Gastrocnemius medialis (tissue), 4 donors: ENCODE results near the gene AGPAT3. TPM values are rescaled to one million over a fixed set of nuclear protein-coding genes. Genes with fewer than 3 reads are reported as not detected.

Experiments used
- ATAC-seq, 2 donors: fragments of 150-250 bp; one replicate each; pipeline ENCODE4 v1.9.1; 2016
- DNase-seq, 2 donors: peaks; one replicate each; pipeline ENCODE4 v3.0.0-alpha.2; 2019
- H3K27ac ChIP-seq, 4 donors: fragments of 200-600 bp; sonication (generic); 1 replicate in 1 of 4; 2 replicates in 3 of 4; pipeline ENCODE4 v1.5.1; 2016 to 2018; ENCODE audit warnings: mild to moderate bottlenecking in 2 of 4, moderate library complexity in 1 of 4
- H3K27me3 ChIP-seq, 3 donors: fragments of 200-600 bp; sonication (generic) in 2 of 3; 1 replicate in 1 of 3; 2 replicates in 2 of 3; pipeline versions ENCODE4 v1.5.1 to v1.6.0; 2016 to 2019; ENCODE audit warnings: mild to moderate bottlenecking in 1 of 3, moderate library complexity in 1 of 3
- H3K36me3 ChIP-seq, 2 donors: fragments of 200-600 bp; sonication (generic) in 1 of 2; one replicate each; pipeline ENCODE4 v1.5.1; 2017 to 2018
- H3K4me1 ChIP-seq, 2 donors: fragments of 200-600 bp; sonication (generic) in 1 of 2; one replicate each; pipeline ENCODE4 v1.5.1; 2016 to 2017; ENCODE audit warnings: mild to moderate bottlenecking in 2 of 2
- H3K4me3 ChIP-seq, 4 donors: fragments of 200-600 bp; sonication (generic) in 3 of 4; 1 replicate in 1 of 4; 2 replicates in 3 of 4; pipeline ENCODE4 v1.5.1; 2016 to 2019; ENCODE audit warnings: mild to moderate bottlenecking in 2 of 4
- H3K9me3 ChIP-seq, 3 donors: fragments of 200-600 bp; sonication (generic) in 2 of 3; 1 replicate in 1 of 3; 2 replicates in 2 of 3; pipeline ENCODE4 v1.5.1; 2016 to 2019
- CTCF ChIP-seq, 5 experiments: fragments of 450-650 bp in 3 of 5; fragments of 200-600 bp in 2 of 5; sonication (generic) in 2 of 5; IDR thresholded peaks in 4 of 5; conservative IDR thresholded peaks in 1 of 5; 1 replicate in 4 of 5; 2 replicates in 1 of 5; pipeline ENCODE4 v1.5.1; 2016 to 2019; ENCODE audit warnings: antibody characterized with exemption in 5 of 5, mild to moderate bottlenecking in 3 of 5, moderate library complexity in 3 of 5
- POLR2A ChIP-seq, 2 donors: fragments of 450-650 bp; IDR thresholded peaks; one replicate each; pipeline ENCODE4 v1.6.1; 2017; ENCODE audit warnings: antibody characterized with exemption in 2 of 2, mild to moderate bottlenecking in 2 of 2, moderate library complexity in 2 of 2
- in situ Hi-C, 4 donors: fragments of 200-750 bp; cut with MboI; loops; one replicate each; pipeline versions ENCODE4 v1.15.0 to v1.8.0; 2017; ENCODE audit warnings: low sequenced_read_pairs in 4 of 4
- intact Hi-C: fragments of 100-400 bp; cut with DNase I; formaldehyde crosslinking; loops from one replicate; pipeline ENCODE4 v1.15.1; 2023; ENCODE audit warnings: low total_unique reads
- total RNA-seq, 4 donors: library from RNA; depleted of rRNA; stranded (reverse); fragments of >200 nt; gene quantifications; one replicate each; pipeline versions ENCODE4 v1.1.0 to v1.2.3, GENCODE V29; 2016

AGPAT3 gene
- total RNA-seq, 4 donors from 2014 or later, result 44.2 to 102 (median 59.3) TPM

GRCh38 chr21:43935711-43936110 lies 70.7 kb downstream of the AGPAT3 start:
- intact Hi-C loops (no loop called here), in situ Hi-C loops (loop anchor here in 1 of 4 donors (25.0 kb wide), 1 partner anchor 98 kb away; no protein-coding TSS in a partner anchor)
- Histone ChIP-seq H3K27ac (peak overlapping the region; percentile 70 to 98 (median 90)), H3K4me1 (peaks cover 37 to 71% of the 10 kb centered on the region in 2 donors), H3K4me3 (no peak overlapping the region), H3K36me3 (no peaks in the 10 kb centered on the region), H3K9me3 (no peaks in the 10 kb centered on the region), H3K27me3 (no peaks in the 10 kb centered on the region)
- DNase-seq (no peak), ATAC-seq (no peak)
- TF ChIP-seq POLR2A (IDR thresholded peaks at IDR 0.05), result no peak
- TF ChIP-seq CTCF (IDR thresholded peaks at IDR 0.05 in 4 of 5, conservative IDR thresholded peaks at IDR 0.05 in 1 of 5), result no peak

- H3K4me1 ChIP-seq, result peaks cover 40 to 69% of the 10 kb centered on the region in 2 donors
- peak; percentile 45 to 51 for ATAC-seq
- no peak for DNase-seq
- H3K36me3 ChIP-seq, result no peaks in the 10 kb centered on the region
- H3K27me3 ChIP-seq, result no peaks in the 10 kb centered on the region
- peak overlapping the region; percentile 70 to 98 (median 90) for H3K27ac ChIP-seq
- in situ Hi-C loops, result loop anchor here in 1 of 4 donors (25.0 kb wide), 1 partner anchor 99 kb away; no protein-coding TSS in a partner anchor
- no peaks in the 10 kb centered on the region for H3K9me3 ChIP-seq
- intact Hi-C loops, result no loop called here
- H3K4me3 ChIP-seq, result no peak overlapping the region
- no peak for TF ChIP-seq CTCF (IDR thresholded peaks at IDR 0.05 in 4 of 5, conservative IDR thresholded peaks at IDR 0.05 in 1 of 5)
- no peak for TF ChIP-seq POLR2A (IDR thresholded peaks at IDR 0.05)
Measured at GRCh38 chr21:43936247-43936967, 71.4 kb downstream of the AGPAT3 start.

GRCh38 chr21:43937051-43937832 lies 72.2 kb downstream of the AGPAT3 start:
- DNase-seq (no peak), ATAC-seq (no peak)
- Histone ChIP-seq H3K27me3 (no peaks in the 10 kb centered on the region), H3K27ac (peak overlapping the region; percentile 70 to 98 (median 90)), H3K4me3 (no peak overlapping the region), H3K36me3 (no peaks in the 10 kb centered on the region), H3K4me1 (peaks cover 40 to 68% of the 10 kb centered on the region in 2 donors), H3K9me3 (no peaks in the 10 kb centered on the region)
- in situ Hi-C loops, result loop anchor here in 1 of 4 donors (25.0 kb wide), 1 partner anchor 100 kb away; no protein-coding TSS in a partner anchor
- TF ChIP-seq CTCF (IDR thresholded peaks at IDR 0.05 in 4 of 5, conservative IDR thresholded peaks at IDR 0.05 in 1 of 5) (no peak), POLR2A (IDR thresholded peaks at IDR 0.05) (no peak)
- intact Hi-C loops, result no loop called here

- DNase-seq (no peak), ATAC-seq (no peak)
- H3K4me3 ChIP-seq, result no peak overlapping the region
- H3K27me3 ChIP-seq, result no peaks in the 10 kb centered on the region
- peaks cover 36 to 65% of the 10 kb centered on the region in 2 donors for H3K4me1 ChIP-seq
- no peak for TF ChIP-seq POLR2A (IDR thresholded peaks at IDR 0.05)
- no peak for TF ChIP-seq CTCF (IDR thresholded peaks at IDR 0.05 in 4 of 5, conservative IDR thresholded peaks at IDR 0.05 in 1 of 5)
- in situ Hi-C loops (loop anchor here in 1 of 4 donors (25.0 kb wide), 1 partner anchor 101 kb away; no protein-coding TSS in a partner anchor), intact Hi-C loops (loop anchor here (2.0 kb wide), 2 partner anchors 73 to 127 kb away; partner anchors contain the start of gene AGPAT3)
- H3K9me3 ChIP-seq, result no peaks in the 10 kb centered on the region
- no peaks in the 10 kb centered on the region for H3K36me3 ChIP-seq
- H3K27ac ChIP-seq, result peak overlapping the region; percentile 70 to 98 (median 85)
Measured at GRCh38 chr21:43937891-43938309, 72.9 kb downstream of the AGPAT3 start.
